OCI-M2 (cell line): Measurements from ENCODE around the gene POGZ.

Experiments
- DNase-seq: peaks from one replicate; lab custom pipeline; 2025; ENCODE audit not compliant: unreplicated experiment; lab: John Stamatoyannopoulos, UW

Gene POGZ, protein sequence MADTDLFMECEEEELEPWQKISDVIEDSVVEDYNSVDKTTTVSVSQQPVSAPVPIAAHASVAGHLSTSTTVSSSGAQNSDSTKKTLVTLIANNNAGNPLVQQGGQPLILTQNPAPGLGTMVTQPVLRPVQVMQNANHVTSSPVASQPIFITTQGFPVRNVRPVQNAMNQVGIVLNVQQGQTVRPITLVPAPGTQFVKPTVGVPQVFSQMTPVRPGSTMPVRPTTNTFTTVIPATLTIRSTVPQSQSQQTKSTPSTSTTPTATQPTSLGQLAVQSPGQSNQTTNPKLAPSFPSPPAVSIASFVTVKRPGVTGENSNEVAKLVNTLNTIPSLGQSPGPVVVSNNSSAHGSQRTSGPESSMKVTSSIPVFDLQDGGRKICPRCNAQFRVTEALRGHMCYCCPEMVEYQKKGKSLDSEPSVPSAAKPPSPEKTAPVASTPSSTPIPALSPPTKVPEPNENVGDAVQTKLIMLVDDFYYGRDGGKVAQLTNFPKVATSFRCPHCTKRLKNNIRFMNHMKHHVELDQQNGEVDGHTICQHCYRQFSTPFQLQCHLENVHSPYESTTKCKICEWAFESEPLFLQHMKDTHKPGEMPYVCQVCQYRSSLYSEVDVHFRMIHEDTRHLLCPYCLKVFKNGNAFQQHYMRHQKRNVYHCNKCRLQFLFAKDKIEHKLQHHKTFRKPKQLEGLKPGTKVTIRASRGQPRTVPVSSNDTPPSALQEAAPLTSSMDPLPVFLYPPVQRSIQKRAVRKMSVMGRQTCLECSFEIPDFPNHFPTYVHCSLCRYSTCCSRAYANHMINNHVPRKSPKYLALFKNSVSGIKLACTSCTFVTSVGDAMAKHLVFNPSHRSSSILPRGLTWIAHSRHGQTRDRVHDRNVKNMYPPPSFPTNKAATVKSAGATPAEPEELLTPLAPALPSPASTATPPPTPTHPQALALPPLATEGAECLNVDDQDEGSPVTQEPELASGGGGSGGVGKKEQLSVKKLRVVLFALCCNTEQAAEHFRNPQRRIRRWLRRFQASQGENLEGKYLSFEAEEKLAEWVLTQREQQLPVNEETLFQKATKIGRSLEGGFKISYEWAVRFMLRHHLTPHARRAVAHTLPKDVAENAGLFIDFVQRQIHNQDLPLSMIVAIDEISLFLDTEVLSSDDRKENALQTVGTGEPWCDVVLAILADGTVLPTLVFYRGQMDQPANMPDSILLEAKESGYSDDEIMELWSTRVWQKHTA (N-terminal part only)

DNA sequence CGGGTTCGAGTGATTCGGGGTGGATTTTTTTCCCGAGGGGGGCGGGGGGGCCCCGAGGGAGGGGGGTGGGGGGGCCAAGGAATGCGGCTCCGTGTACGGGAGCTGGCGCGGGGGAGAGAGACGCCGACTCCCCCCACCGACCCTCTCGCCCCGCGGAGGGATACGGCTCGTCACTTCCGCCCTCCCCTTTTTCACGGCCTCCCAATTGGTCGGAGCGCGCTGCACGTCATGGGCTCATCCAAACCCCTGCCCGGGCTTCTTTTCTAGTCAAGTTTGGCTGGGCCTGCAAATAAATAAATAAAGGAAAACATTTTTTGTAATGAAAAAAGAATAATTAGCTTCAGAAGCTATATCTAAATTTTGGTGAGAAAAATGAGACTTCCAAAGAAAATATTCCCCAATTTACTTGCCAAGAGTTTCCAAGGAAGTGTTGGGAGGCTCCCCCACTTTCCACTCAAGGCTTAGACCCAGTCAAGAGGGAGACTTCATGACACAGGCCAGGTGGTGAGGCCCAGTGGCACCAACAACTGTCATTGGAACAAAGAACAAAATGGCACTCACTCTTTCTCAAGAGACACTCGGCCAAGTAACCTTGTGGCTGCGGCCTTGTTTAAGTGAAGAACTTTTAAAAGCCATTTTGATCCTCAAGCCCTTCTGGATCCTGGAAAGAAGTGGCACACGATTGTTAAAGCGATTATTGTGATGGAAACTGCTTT lies at the start of gene POGZ:
Gene POGZ, minus strand, starts transcription at position 164 of the 716 bp plus-strand sequence. CDS start 17,290 bp downstream, outside the sequence.
- peak; percentile 25 for DNase-seq

DNA sequence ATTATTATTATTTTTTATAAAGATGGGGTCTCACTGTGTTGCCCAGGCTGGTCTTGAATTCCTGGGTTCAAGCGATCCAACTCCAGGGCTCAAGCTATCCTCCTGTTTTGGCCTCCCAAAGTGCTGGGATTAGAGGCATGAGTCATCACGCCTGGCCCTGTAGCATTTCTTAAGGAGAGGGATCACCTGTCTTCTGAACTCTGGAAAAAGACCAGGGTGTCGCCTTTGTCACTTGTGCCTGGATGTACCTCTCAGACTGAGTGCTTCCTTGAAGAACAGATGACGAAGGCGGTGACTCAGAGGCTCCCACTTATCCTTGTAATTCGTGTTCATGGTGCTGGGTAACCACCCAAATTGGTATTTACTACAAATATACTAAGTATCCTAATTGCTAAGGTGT lies 49.5 kb upstream of the POGZ start:
- no peak for DNase-seq

DNA sequence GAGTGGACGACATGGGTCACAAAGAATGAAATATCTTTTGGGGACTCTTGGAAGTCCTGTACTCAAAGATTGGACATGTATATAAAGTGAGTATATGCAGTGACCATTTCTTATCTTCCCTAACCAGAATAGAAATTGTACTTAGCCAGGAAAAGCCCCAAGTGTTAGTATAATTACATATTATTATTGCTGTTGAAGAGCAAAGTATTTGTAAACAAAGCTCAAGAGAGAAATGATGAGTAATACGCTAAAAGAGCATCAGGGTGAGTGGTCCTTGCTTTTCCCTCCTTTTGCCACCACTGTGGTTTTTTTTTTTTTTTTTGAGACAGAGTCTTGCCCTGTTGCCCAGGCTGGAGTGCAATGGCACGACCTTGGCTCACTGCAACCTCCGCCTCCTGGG lies 45.5 kb upstream of the POGZ start:
- DNase-seq = no peak

DNA sequence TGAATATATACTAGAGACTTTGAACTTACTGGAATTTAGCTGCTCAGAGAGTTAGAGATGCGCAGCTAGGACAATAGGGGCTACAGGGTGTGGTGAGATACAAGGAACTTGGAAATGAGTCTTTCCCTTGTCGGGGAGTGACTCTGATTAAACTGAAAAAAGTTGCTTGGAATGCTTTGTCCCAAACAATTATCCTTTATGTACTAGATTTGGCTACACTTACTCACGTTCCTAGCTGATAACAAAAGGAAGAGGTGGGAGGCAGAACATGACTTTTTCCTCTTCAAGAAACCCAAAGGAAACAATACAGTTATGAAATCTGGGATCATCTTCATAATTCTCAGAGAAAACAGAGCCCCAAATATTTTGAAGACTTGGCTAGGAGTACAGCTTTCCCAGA lies 45.0 kb upstream of the POGZ start:
- DNase-seq = no peak

DNA sequence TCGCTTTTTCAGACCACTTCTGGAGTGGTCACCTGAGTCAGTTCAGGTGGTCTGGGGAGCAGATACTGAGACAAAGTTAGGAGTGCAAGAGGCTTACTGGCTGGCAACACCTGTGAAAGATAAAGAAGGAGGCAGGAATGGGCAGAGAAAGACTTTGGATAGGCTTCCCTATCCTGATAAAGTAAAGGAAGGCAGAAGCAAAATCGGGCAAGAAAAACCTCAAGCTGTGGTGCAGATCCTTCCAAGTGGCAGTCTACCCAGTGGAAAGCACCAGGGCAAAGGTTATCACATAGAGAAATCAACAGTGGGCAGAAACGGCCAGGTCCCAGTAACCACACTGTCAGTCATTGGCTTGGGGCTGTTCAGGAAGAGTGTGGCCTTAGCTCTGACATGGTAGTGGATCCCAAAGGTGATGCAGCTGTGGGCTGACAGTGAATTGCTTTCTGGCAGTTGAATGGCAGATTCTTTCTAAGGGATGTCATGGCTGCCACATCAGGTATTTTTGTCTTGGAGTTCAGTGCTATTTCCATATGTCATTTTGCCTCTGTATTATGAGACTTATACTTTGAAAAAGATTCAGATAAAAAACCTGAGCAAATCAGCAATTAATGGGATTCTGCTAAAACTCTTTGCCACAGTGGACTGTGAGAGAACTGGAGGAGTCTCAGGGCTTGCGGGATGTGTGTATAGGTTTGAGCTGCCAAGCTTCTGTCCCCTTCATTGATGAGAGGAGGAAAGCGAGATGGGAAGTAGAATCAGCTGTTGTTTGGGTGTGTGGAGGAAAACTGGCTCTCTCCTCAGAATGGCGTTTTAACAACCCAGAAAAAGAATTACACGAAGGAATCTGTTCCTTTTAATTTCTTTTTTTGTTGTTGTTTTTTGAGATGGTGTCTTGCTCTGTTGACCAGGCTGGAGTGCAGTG lies 43.8 kb upstream of the POGZ start:
- DNase-seq = no peak

DNA sequence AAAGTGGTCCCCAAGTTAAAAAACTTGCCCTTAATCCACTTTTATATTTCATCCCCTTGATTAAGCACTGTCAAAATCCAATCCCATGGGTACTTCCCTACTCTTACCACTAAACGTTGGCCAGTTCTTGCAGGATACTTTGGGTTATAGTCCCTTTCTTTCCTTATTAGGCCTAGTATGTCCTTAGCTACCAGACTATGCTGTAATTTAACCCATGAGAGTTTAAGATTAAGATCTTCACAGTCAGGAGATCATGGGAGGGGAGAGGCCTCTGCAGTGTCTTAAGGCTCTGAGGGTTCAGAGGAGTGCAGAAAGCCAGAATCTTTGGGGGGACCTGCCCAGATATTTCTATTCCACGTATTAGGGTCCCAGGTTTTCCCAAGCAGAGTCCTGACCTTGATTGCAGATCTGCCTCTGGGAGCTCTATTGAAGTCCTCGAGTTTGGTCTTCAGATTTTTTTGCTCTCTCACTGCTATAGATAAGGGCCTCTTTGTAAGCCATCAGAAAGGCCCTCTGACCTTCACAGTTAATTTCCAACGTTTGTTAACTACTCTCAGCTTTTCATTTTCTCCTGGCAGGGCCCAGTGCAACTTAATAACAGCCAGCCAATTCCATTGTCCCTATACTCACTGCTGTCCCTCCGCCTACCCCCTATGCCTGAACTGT lies 42.9 kb upstream of the POGZ start:
- no peak for DNase-seq

DNA sequence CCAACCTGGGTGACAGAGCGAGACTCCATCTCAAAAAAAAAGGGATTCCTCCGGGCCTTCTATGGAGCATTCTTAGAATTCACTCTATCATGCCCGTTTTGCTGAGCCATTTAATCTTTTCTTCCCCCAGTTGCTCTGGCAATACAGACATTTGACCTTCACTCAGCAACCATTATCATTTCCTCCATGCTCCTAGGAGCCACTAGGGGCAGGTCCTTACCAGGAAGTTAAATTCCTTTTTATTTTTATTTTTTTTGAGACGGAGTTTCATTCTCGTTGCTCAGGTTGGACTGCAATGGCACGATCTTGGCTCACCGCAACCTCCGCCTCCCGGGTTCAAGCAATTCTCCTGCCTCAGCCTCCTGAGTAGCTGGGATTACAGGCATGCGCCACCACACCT lies 42.2 kb upstream of the POGZ start:
- no peak for DNase-seq

DNA sequence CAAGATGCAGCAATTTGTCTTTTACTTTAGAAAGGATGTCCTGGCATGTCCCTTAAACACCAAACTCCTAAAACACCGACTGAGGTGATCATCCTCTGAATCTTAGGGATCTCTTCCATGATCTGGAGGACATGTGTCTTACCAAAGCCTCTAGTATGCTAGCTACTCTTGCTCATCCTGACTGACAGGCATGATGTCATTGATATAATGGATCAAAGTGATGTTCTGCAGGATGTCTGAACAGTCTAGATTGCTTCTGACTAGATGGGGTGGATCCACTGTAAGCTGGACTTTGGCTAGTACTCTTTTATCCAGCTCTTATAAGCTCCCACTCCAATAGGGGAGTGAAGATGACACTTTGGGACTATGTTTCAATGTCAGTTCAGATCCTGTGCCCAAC lies 40.6 kb upstream of the POGZ start:
- DNase-seq = no peak

DNA sequence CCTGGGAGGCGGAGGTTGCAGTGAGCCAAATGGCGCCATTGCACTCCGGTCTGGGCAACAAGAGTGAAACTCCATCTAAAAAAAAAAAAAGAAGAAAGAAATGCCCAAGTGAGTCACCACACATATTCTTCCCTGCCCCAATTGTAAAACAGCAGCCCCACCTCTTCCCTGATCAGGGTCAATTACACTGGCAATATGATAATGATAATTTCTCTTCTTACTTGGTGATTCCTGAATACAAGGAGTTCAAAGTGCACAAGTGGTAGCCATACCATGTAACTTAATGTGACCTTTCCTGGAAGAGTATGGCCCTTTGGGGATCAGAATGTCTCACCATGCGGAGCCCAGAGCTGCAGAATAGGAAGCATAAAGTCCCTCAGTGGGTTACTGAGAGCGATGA lies 40.1 kb upstream of the POGZ start:
- DNase-seq = no peak

DNA sequence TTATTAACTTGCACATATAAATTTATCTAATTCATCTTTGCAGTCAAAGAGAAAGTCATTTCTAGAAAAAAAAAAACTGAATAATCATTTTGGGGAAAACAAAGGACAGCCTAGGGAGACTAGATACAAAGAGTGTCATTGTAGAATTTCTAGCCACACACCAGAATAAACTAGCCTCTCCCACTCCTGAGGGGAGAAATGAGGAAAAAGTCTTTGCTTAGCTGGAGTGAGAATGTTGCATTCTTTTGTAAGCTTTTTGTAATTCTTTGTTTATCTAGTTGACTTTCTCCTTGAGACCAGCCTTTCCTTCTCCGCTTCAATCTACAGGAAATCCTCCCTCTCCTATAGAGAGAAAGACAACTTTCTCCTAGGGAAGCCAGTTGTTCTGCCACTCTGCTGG lies 36.0 kb upstream of the POGZ start:
- no peak for DNase-seq

DNA sequence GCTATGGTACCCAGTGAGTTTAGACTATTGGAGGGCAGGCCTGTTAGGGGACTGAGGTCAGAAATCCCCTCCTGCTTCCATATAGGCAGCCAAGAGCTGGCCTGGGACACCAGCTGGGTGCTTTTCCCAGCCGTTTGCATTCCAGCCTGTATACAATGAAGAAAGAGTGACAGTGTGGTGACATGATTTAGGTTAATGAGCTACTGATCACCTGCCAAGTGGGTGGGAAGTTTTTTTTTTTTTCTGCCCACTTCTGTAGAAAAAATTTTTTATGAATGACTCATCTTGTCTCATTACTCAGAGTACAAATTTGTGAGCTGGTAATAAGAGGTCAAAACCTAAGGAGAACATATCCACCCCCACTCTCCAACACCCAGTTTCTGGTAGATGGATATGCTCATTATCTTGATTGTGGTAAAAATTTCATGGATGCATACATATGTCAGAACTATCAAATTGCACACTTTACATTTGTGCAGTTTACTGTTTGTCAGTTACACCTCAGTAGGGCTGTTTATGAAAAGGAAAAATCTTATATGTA lies 35.5 kb upstream of the POGZ start:
- no peak for DNase-seq

DNA sequence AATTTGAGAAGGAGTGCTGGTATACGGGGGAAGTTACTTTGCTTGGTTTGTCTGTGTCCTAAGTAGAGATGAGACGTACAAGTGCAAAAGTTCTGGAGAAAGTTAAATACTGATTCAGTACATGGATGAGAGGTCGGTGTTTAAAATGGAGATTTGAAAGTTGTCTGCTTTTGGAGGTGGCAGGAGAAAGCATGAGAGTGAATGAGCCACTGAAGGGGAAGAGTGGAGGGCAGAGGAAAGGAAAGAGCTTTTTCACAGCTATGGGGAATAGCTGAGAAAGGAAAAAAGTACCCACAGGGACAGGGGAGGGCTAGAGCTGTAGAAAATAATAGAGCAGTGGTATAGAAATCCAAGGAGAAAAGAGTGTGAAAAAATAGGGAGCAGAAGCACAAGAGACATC lies 33.7 kb upstream of the POGZ start:
- no peak for DNase-seq

DNA sequence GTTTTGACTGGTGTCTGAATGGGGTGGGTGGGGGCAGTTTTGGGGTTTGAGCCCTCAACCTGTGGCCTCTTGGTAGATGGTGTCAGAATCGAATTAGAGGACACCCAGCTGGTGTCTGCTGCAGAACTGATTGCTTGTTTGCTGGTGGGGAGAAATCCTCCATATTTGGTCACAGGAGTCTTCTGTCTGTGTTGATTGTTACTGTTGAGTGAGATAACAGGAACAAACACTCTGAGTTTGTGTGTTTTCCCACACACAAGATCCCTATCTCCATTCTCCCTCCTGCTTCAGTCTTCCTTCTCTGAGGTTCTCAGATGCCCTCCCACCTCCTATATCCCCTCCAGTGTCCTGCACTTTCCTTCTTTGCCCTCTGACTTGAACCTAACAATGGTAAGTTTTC lies 32.8 kb upstream of the POGZ start:
- DNase-seq = no peak

DNA sequence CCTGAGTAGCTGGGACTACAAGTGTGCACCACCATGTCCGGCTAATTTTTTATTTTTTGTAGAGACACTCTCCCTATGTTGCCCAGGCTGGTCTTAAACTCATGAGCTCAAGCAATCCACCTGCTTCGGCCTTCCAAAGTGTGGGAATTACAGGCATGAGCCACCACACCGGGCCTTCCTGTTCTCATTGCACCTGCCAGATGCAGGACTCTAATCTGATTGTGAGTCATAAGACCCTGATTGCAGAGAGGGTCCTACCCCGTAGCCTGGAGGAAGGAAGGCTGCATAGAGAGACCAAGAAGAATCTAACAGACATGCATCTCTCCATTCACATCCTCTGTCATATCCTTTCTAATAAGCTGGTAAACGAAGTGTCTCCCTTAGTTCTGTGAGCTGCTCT lies 32.3 kb upstream of the POGZ start:
- DNase-seq = no peak

DNA sequence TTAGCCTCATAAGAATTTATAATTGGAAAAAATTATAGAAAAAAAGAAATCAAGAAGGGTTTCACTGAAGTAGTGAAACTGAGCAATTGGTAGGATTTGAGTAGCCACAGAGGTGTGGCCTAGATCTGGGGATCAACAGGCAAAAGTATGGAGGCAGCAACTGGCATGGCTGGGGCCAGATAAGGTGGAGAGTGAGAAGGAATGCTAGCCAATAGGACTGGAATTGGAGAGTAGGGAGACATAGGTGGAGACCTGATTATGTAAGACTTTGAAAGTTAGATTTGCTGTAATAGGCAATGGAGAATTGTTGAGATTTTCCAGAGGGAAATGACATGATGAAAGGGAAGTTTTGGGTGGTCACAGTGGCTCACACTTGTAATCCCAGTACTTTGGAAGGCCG lies 27.3 kb upstream of the POGZ start:
- DNase-seq = no peak

DNA sequence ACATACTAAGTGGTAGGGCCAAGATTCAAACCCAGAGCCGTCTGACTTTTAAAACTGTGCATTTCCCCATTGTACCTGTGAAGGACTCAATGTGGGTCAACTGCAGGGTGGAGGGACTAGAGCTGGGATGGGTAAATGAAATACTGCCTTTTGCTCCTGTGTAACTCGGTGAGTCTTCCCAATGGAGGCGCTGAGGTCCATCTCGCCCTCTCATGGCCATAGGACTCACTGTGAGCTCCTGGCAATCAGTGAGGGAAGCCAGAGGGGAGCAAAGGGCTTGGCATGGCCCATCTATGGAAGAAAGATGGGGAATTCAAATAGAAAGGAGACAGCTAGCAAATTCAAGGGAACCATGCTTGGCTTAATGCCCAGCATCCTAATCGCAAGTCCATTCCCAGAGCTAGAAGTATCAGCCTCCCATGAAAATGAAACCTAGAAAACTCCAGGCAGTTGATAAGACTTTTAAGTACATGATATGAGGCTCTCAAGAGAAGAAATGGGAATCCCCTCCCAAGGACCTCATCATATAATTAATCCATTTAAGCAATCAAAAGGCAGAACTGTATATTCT lies 26.5 kb upstream of the POGZ start:
- no peak for DNase-seq

DNA sequence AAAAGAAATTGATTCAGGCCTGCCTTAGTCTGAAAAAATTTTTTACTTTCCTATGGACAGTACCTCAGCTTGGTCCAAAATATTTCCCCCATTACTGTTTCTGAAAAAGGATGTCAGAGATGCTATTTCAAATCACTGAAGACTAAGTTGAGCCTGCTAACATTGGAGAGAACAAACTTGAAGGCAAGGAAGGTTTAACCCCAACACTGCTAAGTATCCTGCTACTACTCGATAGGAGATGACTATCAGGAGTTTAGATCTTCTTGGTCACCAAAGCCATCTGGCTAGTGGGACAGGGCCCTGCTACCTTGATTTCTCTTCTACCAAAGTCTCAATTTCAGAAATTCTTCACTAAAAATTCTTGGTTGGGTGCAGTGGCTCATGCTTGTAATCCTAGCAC lies 22.7 kb upstream of the POGZ start:
- no peak for DNase-seq

DNA sequence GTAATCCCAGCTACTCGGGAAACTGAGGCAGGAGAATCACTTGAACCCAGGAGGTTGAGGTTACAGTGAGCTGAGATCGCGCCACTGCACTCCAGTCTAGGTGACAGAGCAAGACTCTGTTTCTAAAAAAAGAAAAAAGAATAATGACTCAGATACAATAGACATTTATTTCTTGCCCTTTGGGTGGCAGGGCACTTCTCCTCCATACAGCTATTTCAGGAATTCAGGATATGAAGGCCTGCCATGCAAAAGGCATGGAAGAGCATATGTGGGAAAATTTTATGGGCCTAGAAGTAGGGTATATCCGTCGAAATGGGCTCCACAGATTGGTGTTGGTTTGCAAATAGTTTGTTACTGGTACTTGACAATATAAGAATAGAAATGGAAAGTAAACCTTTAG lies 20.2 kb upstream of the POGZ start:
- no peak for DNase-seq

DNA sequence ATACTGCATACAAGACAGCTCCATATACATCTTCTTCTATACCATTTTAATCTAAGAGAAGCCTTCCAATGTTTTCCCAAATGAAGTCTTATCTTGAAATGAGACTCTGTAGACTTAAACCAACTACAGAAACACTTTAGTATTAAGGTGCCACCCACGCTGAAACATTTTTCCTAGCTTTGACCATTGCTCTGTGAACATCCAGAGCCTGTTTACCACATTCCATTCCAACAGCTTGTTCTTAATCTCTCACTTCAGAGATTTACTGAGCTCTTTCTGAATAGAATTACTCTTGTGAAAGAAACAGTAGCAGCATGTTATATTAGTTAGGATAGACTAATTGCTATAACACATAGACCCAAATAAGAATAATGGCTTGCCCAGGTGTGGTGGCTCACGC lies 19.6 kb upstream of the POGZ start:
- no peak for DNase-seq
